ENCODE results near the gene PHAX. TPM values are rescaled to one million over a fixed set of nuclear protein-coding genes. Genes with fewer than 3 reads are reported as not detected.
A peak's percentile ranks its signal among the peaks of the same experiment; 100 is the strongest.

The PHAX gene
- total RNA-seq, 4 donors from 2014 or later, result 31.4 to 38.0 (median 36.3) TPM

GRCh38 chr5:126673477-126673876 is 72.7 kb downstream of the PHAX start:
- 79 to 86% methylated on average over 10 to 11 of the region's 11 CpGs for WGBS, 2 donors
- intact Hi-C loops (cut with DNase I; ENCODE audit: low total_unique reads), result no loop called here
- no peak for TF ChIP-seq CTCF (IDR thresholded peaks at IDR 0.05)
- TF ChIP-seq POLR2A (IDR thresholded peaks at IDR 0.05), result no peak
- no peak overlapping the region for H3K4me3 ChIP-seq (ENCODE audit: low read depth, poor library complexity, severe bottlenecking)
- no peak for DNase-seq (ENCODE audit: low spot score in 2 of 2)

- WGBS, 2 donors, result 61 to 63% methylated on average over 7 of the region's 7 CpGs
- H3K4me3 ChIP-seq (ENCODE audit: low read depth, poor library complexity, severe bottlenecking), result no peak overlapping the region
- no peak for DNase-seq (ENCODE audit: low spot score in 2 of 2)
- TF ChIP-seq POLR2A (IDR thresholded peaks at IDR 0.05), result no peak
- TF ChIP-seq CTCF (IDR thresholded peaks at IDR 0.05), result no peak
- intact Hi-C loops (cut with DNase I; ENCODE audit: low total_unique reads), result no loop called here
Observed at GRCh38 chr5:126674145-126674544, 73.4 kb downstream of the PHAX start.

GRCh38 chr5:126675338-126675737 is 74.6 kb downstream of the PHAX start:
- DNase-seq (ENCODE audit: low spot score in 2 of 2), result no peak
- TF ChIP-seq CTCF (IDR thresholded peaks at IDR 0.05), result no peak
- no peak for TF ChIP-seq POLR2A (IDR thresholded peaks at IDR 0.05)
- H3K4me3 ChIP-seq (ENCODE audit: low read depth, poor library complexity, severe bottlenecking), result no peak overlapping the region
- WGBS, 2 donors, result 92 to 96% methylated on average over 2 of the region's 2 CpGs
- intact Hi-C loops (cut with DNase I; ENCODE audit: low total_unique reads), result no loop called here

GRCh38 chr5:126676195-126676624 is 75.5 kb downstream of the PHAX start:
- intact Hi-C loops (cut with DNase I; ENCODE audit: low total_unique reads), result no loop called here
- DNase-seq (ENCODE audit: low spot score in 2 of 2), result peak in 1 of 2 donors; percentile 36
- 22 to 24% methylated on average over 4 of the region's 4 CpGs for WGBS, 2 donors
- no peak for TF ChIP-seq POLR2A (IDR thresholded peaks at IDR 0.05)
- TF ChIP-seq CTCF (IDR thresholded peaks at IDR 0.05), result no peak
- no peak overlapping the region for H3K4me3 ChIP-seq (ENCODE audit: low read depth, poor library complexity, severe bottlenecking)

Other genes with a start within 250 kb of the PHAX start
- 10 to 100 TPM; 58.9 to 99.8 (median 75.8) TPM for gene GRAMD2B, start 177.5 kb upstream of the PHAX start, total RNA-seq
- gene ALDH7A1, start 5.7 kb upstream of the PHAX start, total RNA-seq, result 10 to 100 TPM; 26.1 to 36.2 (median 31.4) TPM
- gene LMNB1, start 176.2 kb downstream of the PHAX start, total RNA-seq, result 10 to 100 TPM in 2 of 4 donors, 1 to 10 TPM in 2; 9.2 to 20.7 (median 9.9) TPM